Measurements from ENCODE around the gene BROX.
"Not testable (repeated sequence)": the region's sequence is repeated elsewhere in the genome, so short reads cannot be mapped to it uniquely, and the experiment has no call there.

- TF ChIP-seq YY1 (IDR thresholded peaks at IDR 0.05; ENCODE audit: insufficient read depth, insufficient read length); ZNF274 (IDR thresholded peaks at IDR 0.05; ENCODE audit: low read depth, low read length): not testable (repeated sequence)
These were observed 49.8 kb downstream of the BROX start for GRCh38 chr1:222762178-222762577.

Measured in NT2/D1 (cell line).